SK-N-SH (cell line): ENCODE results near the gene KHDC3L. TPM values are rescaled to one million over a fixed set of nuclear protein-coding genes. Genes with fewer than 3 reads are reported as not detected.

Source experiments
- CTCF ChIA-PET: fragments of 300-600, 350-600 bp; formaldehyde crosslinking; extraction: SDS; loops from one replicate; lab custom pipeline; 2021; lab: Yijun Ruan, JAX
- POLR2A ChIA-PET: fragments of 350-600 bp; sonication (Branson Sonifier 250); formaldehyde crosslinking; extraction: SDS; loops from one replicate; lab custom pipeline; 2020; ENCODE audit warnings: antibody characterized with exemption, inconsistent platforms; lab: Yijun Ruan, JAX
- DNase-seq: peaks from one replicate; pipeline ENCODE4 v3.0.0; 2012
- H2AFZ ChIP-seq: fragments of 200-600 bp; sonication (generic); 2 replicates; pipeline ENCODE4 v1.8.1; 2016; ENCODE audit warnings: antibody characterized with exemption, mild to moderate bottlenecking, low read depth
- H3F3A ChIP-seq: fragments of 200-600 bp; sonication (generic); replicated peaks from 2 replicates; pipeline ENCODE3; 2016; ENCODE audit warnings: antibody characterized with exemption, mild to moderate bottlenecking; ENCODE audit not compliant: insufficient read depth
- H3K27ac ChIP-seq, 2 experiments: fragments of 200-500 bp in 1 of 2; fragments of 200-600 bp in 1 of 2; sonication (Bioruptor generic) in 1 of 2; sonication (generic), shearing (Covaris generic) in 1 of 2; 2 replicates each; pipeline versions ENCODE4 v1.5.1 to v1.6.1; 2014 to 2016; ENCODE audit warnings: low read depth in 2 of 2, inconsistent platforms in 1 of 2, low read length in 1 of 2, mild to moderate bottlenecking in 1 of 2, mixed read lengths in 1 of 2
- H3K27me3 ChIP-seq: fragments of 200-600 bp; sonication (generic), shearing (Covaris generic); 2 replicates; pipeline ENCODE4 v1.6.1; 2016; ENCODE audit warnings: mixed run types; ENCODE audit not compliant: insufficient read depth
- H3K36me3 ChIP-seq, 2 experiments: fragments of 200-500 bp in 1 of 2; fragments of 200-600 bp in 1 of 2; sonication (Bioruptor generic) in 1 of 2; sonication (generic) in 1 of 2; replicated peaks in 1 of 2; 2 replicates each; pipeline versions ENCODE3 to v1.5.1; 2014 to 2016; ENCODE audit warnings: low read length in 1 of 2, mild to moderate bottlenecking in 1 of 2; ENCODE audit not compliant: insufficient read depth in 2 of 2, control insufficient read depth in 1 of 2
- H3K4me1 ChIP-seq, 2 experiments: fragments of 200-500 bp in 1 of 2; fragments of 200-600 bp in 1 of 2; sonication (Bioruptor generic) in 1 of 2; sonication (generic), shearing (Covaris generic) in 1 of 2; 2 replicates each; pipeline versions ENCODE4 v1.5.1 to v1.6.1; 2014 to 2016; ENCODE audit warnings: low read depth in 1 of 2, low read length in 1 of 2, mixed run types in 1 of 2; ENCODE audit not compliant: insufficient read depth in 2 of 2, control insufficient read depth in 1 of 2
- H3K4me2 ChIP-seq: fragments of 200-600 bp; sonication (generic), shearing (Covaris generic); 2 replicates; pipeline ENCODE4 v1.6.1; 2017; ENCODE audit warnings: mixed run types
- H3K4me3 ChIP-seq, 2 experiments: fragments of 200-500 bp in 1 of 2; fragments of 200-600 bp in 1 of 2; sonication (Bioruptor generic) in 1 of 2; sonication (generic), shearing (Covaris generic) in 1 of 2; 2 replicates each; pipeline versions ENCODE4 v1.5.1 to v1.8.1; 2014 to 2016; ENCODE audit warnings: low read depth in 2 of 2, inconsistent platforms in 1 of 2, low read length in 1 of 2, mild to moderate bottlenecking in 1 of 2, mixed read lengths in 1 of 2, moderate library complexity in 1 of 2
- H3K79me2 ChIP-seq: fragments of 200-600 bp; sonication (generic); 2 replicates; pipeline ENCODE4 v1.8.1; 2017; ENCODE audit warnings: mild to moderate bottlenecking; ENCODE audit not compliant: insufficient read depth
- H3K9ac ChIP-seq: fragments of 200-600 bp; sonication (generic); 2 replicates; pipeline ENCODE4 v1.6.1; 2017; ENCODE audit warnings: mixed run types
- H3K9me2 ChIP-seq: fragments of 200-600 bp; sonication (generic); 2 replicates; pipeline ENCODE4 v1.6.1; 2017; ENCODE audit warnings: mixed run types
- H3K9me3 ChIP-seq: fragments of 200-600 bp; sonication (generic); 2 replicates; pipeline ENCODE4 v1.6.1; 2017; ENCODE audit warnings: mixed run types, mild to moderate bottlenecking, moderate library complexity
- H4K20me1 ChIP-seq: fragments of 200-600 bp; sonication (generic); 2 replicates; pipeline ENCODE4 v1.6.1; 2017; ENCODE audit warnings: mild to moderate bottlenecking, mixed run types; ENCODE audit not compliant: insufficient read depth
- CHD2 ChIP-seq: fragments of 150-350 bp; IDR thresholded peaks from 2 replicates; pipeline ENCODE4 v1.6.1; 2018; ENCODE audit warnings: low read length; ENCODE audit not compliant: partially characterized antibody
- ELF1 ChIP-seq: IDR thresholded peaks from 2 replicates; pipeline ENCODE4 v1.4.0; 2012
- EP300 ChIP-seq, 2 experiments: IDR thresholded peaks; 2 replicates each; pipeline versions ENCODE4 v1.4.0 to v1.6.1; 2012; ENCODE audit warnings: borderline replicate concordance in 1 of 2, low read depth in 1 of 2, low read length in 1 of 2
- EZH2phosphoT487 ChIP-seq: fragments of 200-600 bp; sonication (generic); IDR thresholded peaks from 2 replicates; pipeline ENCODE4 v1.6.1; 2017; ENCODE audit warnings: low read depth, mixed run types, mild to moderate bottlenecking, antibody characterized with exemption, moderate library complexity, borderline replicate concordance
- FOSL2 ChIP-seq: IDR thresholded peaks from 2 replicates; pipeline ENCODE4 v1.4.0; 2012; ENCODE audit warnings: low read depth, mild to moderate bottlenecking, moderate library complexity, borderline replicate concordance
- FOXM1 ChIP-seq: IDR thresholded peaks from 2 replicates; pipeline ENCODE4 v1.4.0; 2012; ENCODE audit warnings: low read depth, mild to moderate bottlenecking
- GATA2 ChIP-seq: sonication (generic); formaldehyde crosslinking; IDR thresholded peaks from 2 replicates; pipeline ENCODE4 v1.5.0; 2020; ENCODE audit warnings: mild to moderate bottlenecking, missing genetic modification reagents
- JUND ChIP-seq: IDR thresholded peaks from 2 replicates; pipeline ENCODE4 v1.4.0; 2012
- MEF2A ChIP-seq: IDR thresholded peaks from 2 replicates; pipeline ENCODE4 v1.4.0; 2012; ENCODE audit warnings: low read depth, borderline replicate concordance
- RCOR1 ChIP-seq: fragments of 150-350 bp; IDR thresholded peaks from 2 replicates; pipeline ENCODE4 v1.6.1; 2017; ENCODE audit warnings: antibody characterized with exemption, low read length
- RXRA ChIP-seq: IDR thresholded peaks from 2 replicates; pipeline ENCODE4 v1.4.0; 2012; ENCODE audit warnings: low read depth, mild to moderate bottlenecking, borderline replicate concordance
- SIN3A ChIP-seq: IDR thresholded peaks from 2 replicates; pipeline ENCODE4 v1.6.1; 2012; ENCODE audit warnings: low read depth, mild to moderate bottlenecking, low read length, moderate library complexity, borderline replicate concordance
- SMC3 ChIP-seq: IDR thresholded peaks from 2 replicates; pipeline ENCODE4 v1.6.1; 2012; ENCODE audit warnings: low read depth, low read length, improper control_type of control experiment
- TCF12 ChIP-seq: IDR thresholded peaks from 2 replicates; pipeline ENCODE4 v1.4.0; 2012
- TEAD4 ChIP-seq: IDR thresholded peaks from 2 replicates; pipeline ENCODE4 v1.4.0; 2012; ENCODE audit warnings: mild to moderate bottlenecking, borderline replicate concordance; ENCODE audit not compliant: insufficient read depth
- USF1 ChIP-seq: IDR thresholded peaks from 2 replicates; pipeline ENCODE4 v1.4.0; 2012; ENCODE audit warnings: low read depth, borderline replicate concordance
- YY1 ChIP-seq: IDR thresholded peaks from 2 replicates; pipeline ENCODE4 v1.4.0; 2012; ENCODE audit warnings: low read depth, mild to moderate bottlenecking
- WGBS: methylation state at CpG from one replicate; pipeline ENCODE4 v1.1.6; 2017; ENCODE audit warnings: low lambda C conversion rate; 5-methylcytosine and 5-hydroxymethylcytosine counted together
- polyA plus RNA-seq, 3 experiments: library from polyadenylated mRNA; depleted of rRNA; stranded (reverse); fragments of >200 nt; gene quantifications; 2 replicates each; pipeline ENCODE4 v1.2.3, GENCODE V29; 2012
- TF ChIP-seq, protein P1 (sequence below): IDR thresholded peaks from 2 replicates; pipeline ENCODE4 v1.4.0; 2012; ENCODE audit warnings: low read depth, borderline replicate concordance
- TF ChIP-seq, protein P2 (sequence below): fragments of 200-600 bp; sonication (generic); IDR thresholded peaks from 2 replicates; pipeline ENCODE4 v1.6.1; 2017; ENCODE audit warnings: antibody characterized with exemption, mild to moderate bottlenecking, moderate library complexity
- TF ChIP-seq, protein P3 (sequence below): fragments of 150-350 bp; IDR thresholded peaks from 2 replicates; pipeline ENCODE4 v1.6.1; 2016; ENCODE audit warnings: mild to moderate bottlenecking, low read depth, low read length
- TF ChIP-seq, protein P4 (sequence below): IDR thresholded peaks from 2 replicates; pipeline ENCODE4 v1.4.0; 2012; ENCODE audit warnings: low read depth

The KHDC3L gene
- polyA plus RNA-seq, 1 of the 3 experiments (the other 2 are of a cell fraction): not detected

- H3K9me3 ChIP-seq: no peaks in the 10 kb centered on the region
- no peak overlapping the region for H3K27ac ChIP-seq
- H3F3A ChIP-seq: no peaks in the 10 kb centered on the region
- H3K9ac ChIP-seq: no peak overlapping the region
- POLR2A ChIA-PET: no interaction called here
- no peaks in the 10 kb centered on the region for H4K20me1 ChIP-seq
- H3K79me2 ChIP-seq: no peaks in the 10 kb centered on the region
- WGBS: 87% methylated on average over 4 of the region's 4 CpGs
- TF ChIP-seq SIN3A (no peak), CHD2 (no peak), MEF2A (no peak), TCF12 (no peak), RCOR1 (no peak), JUND (no peak), RXRA (no peak), GATA2 (CRISPR knock-in tag) (no peak), FOXM1 (no peak), FOSL2 (no peak), EP300 (IDR thresholded peaks at IDR 0.05; ENCODE audit: borderline replicate concordance in 1 of 2, low read depth in 1 of 2, low read length in 1 of 2) (no peak), TEAD4 (no peak), YY1 (no peak), ELF1 (no peak)
- TF ChIP-seq, protein P1, sequence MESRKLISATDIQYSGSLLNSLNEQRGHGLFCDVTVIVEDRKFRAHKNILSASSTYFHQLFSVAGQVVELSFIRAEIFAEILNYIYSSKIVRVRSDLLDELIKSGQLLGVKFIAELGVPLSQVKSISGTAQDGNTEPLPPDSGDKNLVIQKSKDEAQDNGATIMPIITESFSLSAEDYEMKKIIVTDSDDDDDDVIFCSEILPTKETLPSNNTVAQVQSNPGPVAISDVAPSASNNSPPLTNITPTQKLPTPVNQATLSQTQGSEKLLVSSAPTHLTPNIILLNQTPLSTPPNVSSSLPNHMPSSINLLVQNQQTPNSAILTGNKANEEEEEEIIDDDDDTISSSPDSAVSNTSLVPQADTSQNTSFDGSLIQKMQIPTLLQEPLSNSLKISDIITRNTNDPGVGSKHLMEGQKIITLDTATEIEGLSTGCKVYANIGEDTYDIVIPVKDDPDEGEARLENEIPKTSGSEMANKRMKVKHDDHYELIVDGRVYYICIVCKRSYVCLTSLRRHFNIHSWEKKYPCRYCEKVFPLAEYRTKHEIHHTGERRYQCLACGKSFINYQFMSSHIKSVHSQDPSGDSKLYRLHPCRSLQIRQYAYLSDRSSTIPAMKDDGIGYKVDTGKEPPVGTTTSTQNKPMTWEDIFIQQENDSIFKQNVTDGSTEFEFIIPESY: no peak
- TF ChIP-seq, protein P2, sequence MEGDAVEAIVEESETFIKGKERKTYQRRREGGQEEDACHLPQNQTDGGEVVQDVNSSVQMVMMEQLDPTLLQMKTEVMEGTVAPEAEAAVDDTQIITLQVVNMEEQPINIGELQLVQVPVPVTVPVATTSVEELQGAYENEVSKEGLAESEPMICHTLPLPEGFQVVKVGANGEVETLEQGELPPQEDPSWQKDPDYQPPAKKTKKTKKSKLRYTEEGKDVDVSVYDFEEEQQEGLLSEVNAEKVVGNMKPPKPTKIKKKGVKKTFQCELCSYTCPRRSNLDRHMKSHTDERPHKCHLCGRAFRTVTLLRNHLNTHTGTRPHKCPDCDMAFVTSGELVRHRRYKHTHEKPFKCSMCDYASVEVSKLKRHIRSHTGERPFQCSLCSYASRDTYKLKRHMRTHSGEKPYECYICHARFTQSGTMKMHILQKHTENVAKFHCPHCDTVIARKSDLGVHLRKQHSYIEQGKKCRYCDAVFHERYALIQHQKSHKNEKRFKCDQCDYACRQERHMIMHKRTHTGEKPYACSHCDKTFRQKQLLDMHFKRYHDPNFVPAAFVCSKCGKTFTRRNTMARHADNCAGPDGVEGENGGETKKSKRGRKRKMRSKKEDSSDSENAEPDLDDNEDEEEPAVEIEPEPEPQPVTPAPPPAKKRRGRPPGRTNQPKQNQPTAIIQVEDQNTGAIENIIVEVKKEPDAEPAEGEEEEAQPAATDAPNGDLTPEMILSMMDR: no peak
- H3K4me3 ChIP-seq: no peak overlapping the region
- no peak for DNase-seq
- H3K4me1 ChIP-seq: no peaks in the 10 kb centered on the region
- no peak overlapping the region for H3K4me2 ChIP-seq
- CTCF ChIA-PET: interaction anchor here (0.9 kb wide), 1 partner anchor 46 kb away, joined by 4 read pairs; no protein-coding TSS in a partner anchor
- no peaks in the 10 kb centered on the region for H3K9me2 ChIP-seq
- no peaks in the 10 kb centered on the region for H3K27me3 ChIP-seq
- no peak overlapping the region for H2AFZ ChIP-seq
- no peaks in the 10 kb centered on the region for H3K36me3 ChIP-seq
These were observed 9.5 kb downstream of the KHDC3L start for GRCh38 chr6:73371984-73372383.

DNA sequence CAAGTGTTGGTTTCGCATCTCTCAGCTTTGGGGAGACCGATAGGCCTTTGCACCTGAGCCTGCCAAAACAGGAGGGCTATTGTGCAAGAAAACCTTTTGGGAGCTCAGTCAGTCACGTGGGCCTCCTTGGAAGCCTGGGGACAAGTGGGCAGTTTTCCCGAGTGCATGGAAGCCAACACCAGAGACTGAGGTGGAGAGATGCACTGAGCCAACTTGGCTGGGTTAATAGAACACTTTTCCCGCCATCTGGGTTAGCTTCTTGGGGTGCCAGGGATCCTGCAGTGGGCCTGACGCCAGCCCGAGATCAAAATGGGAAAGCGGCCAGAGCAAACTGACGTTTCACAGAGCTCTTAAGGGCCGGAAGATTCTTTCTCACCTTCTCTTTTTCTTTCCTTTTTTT, 10.1 kb downstream of the KHDC3L start:
- H3K9me2 ChIP-seq: no peaks in the 10 kb centered on the region
- H3K9me3 ChIP-seq: no peaks in the 10 kb centered on the region
- H3K4me2 ChIP-seq: no peak overlapping the region
- H2AFZ ChIP-seq: no peak overlapping the region
- ChIA-PET POLR2A (no interaction called here), CTCF (interaction anchor here (0.9 kb wide), 1 partner anchor 46 kb away, joined by 4 read pairs; no protein-coding TSS in a partner anchor)
- H3K27me3 ChIP-seq: no peaks in the 10 kb centered on the region
- no peaks in the 10 kb centered on the region for H3K79me2 ChIP-seq
- no peak for DNase-seq
- no peaks in the 10 kb centered on the region for H3K4me1 ChIP-seq
- 56% methylated on average over 9 of the region's 10 CpGs for WGBS
- no peaks in the 10 kb centered on the region for H4K20me1 ChIP-seq
- no peaks in the 10 kb centered on the region for H3K36me3 ChIP-seq
- H3K27ac ChIP-seq: no peak overlapping the region
- H3K4me3 ChIP-seq: no peak overlapping the region
- no peak overlapping the region for H3K9ac ChIP-seq
- no peaks in the 10 kb centered on the region for H3F3A ChIP-seq
- TF ChIP-seq, protein P3, sequence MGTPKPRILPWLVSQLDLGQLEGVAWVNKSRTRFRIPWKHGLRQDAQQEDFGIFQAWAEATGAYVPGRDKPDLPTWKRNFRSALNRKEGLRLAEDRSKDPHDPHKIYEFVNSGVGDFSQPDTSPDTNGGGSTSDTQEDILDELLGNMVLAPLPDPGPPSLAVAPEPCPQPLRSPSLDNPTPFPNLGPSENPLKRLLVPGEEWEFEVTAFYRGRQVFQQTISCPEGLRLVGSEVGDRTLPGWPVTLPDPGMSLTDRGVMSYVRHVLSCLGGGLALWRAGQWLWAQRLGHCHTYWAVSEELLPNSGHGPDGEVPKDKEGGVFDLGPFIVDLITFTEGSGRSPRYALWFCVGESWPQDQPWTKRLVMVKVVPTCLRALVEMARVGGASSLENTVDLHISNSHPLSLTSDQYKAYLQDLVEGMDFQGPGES: no peak
- no peak for TF ChIP-seq FOSL2
- no peak for TF ChIP-seq EZH2phosphoT487
- no peak for TF ChIP-seq USF1
- no peak for TF ChIP-seq TEAD4
- TF ChIP-seq, protein P4, sequence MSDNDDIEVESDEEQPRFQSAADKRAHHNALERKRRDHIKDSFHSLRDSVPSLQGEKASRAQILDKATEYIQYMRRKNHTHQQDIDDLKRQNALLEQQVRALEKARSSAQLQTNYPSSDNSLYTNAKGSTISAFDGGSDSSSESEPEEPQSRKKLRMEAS: no peak
- TF ChIP-seq, protein P1: no peak
- TF ChIP-seq SMC3: no peak
- no peak for TF ChIP-seq EP300 (IDR thresholded peaks at IDR 0.05; ENCODE audit: borderline replicate concordance in 1 of 2, low read depth in 1 of 2, low read length in 1 of 2)
